ENCODE measurements around the gene DNAJC5.

Gene DNAJC5

DNA sequence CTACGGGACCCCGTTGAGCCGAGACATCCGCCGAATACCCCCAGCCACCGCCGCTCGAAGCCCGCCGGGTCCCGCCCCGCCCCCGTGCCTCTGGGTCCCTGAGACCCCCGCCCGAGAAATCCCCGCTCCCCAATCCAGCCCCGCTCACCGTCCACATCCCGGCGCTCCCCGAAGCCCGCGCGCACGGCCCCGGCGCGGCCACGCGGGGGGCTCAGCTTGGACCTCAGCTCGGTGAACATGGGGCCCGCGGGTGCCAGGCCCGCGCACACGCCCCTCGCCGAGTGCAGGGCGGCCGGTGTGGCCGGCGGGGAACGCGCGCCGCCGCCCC lies 84.3 kb downstream of the DNAJC5 start:
- H3K27me3 ChIP-seq (ENCODE audit: control insufficient read depth, insufficient read depth, low read length): no peaks in the 10 kb centered on the region
- no CpG with 5 or more reads among the region's 47 CpGs for WGBS (ENCODE audit: insufficient coverage, insufficient read length)
- peak overlapping the region; percentile 76 for H3K4me3 ChIP-seq (ENCODE audit: low read length)
- no peak for DNase-seq (ENCODE audit: low read depth, low spot score)
- H3K36me3 ChIP-seq (ENCODE audit: control insufficient read depth, insufficient read depth, low read length): no peaks in the 10 kb centered on the region
- no peaks in the 10 kb centered on the region for H3K9me3 ChIP-seq (ENCODE audit: control insufficient read depth, insufficient read depth, low read length)
- no peak overlapping the region for H3K27ac ChIP-seq (ENCODE audit: low read length)
- peaks cover 5% of the 10 kb centered on the region; the same call in 1 of the 2 replicates for H3K4me1 ChIP-seq (ENCODE audit: control insufficient read depth, insufficient read depth, low read length)

- H3K36me3 ChIP-seq (ENCODE audit: control insufficient read depth, insufficient read depth, low read length): no peaks in the 10 kb centered on the region; the same call in 1 of the 2 replicates
- WGBS (ENCODE audit: insufficient coverage, insufficient read length): no CpG with 5 or more reads among the region's 52 CpGs
- DNase-seq (ENCODE audit: low read depth, low spot score): no peak
- peak within 1 kb of the TSS; percentile 76 for H3K4me3 ChIP-seq (ENCODE audit: low read length)
- no peak within 1 kb of the TSS for H3K27ac ChIP-seq (ENCODE audit: low read length)
- H3K4me1 ChIP-seq (ENCODE audit: control insufficient read depth, insufficient read depth, low read length): peaks cover 5% of the 10 kb centered on the region; the same call in 1 of the 2 replicates
- no peaks in the 10 kb centered on the region for H3K9me3 ChIP-seq (ENCODE audit: control insufficient read depth, insufficient read depth, low read length)
- no peaks in the 10 kb centered on the region for H3K27me3 ChIP-seq (ENCODE audit: control insufficient read depth, insufficient read depth, low read length)
Measured at GRCh38 chr20:63979557-63980316, 84.8 kb downstream of the DNAJC5 start, which contains the start of gene SAMD10. Gene SAMD10 (minus strand): TSS chr20:63979642. CDS start chr20:63979467, 175 bp downstream.

- no peak overlapping the region for H3K27ac ChIP-seq (ENCODE audit: low read length)
- DNase-seq (ENCODE audit: low read depth, low spot score): no peak
- no peaks in the 10 kb centered on the region for H3K9me3 ChIP-seq (ENCODE audit: control insufficient read depth, insufficient read depth, low read length)
- no peaks in the 10 kb centered on the region for H3K27me3 ChIP-seq (ENCODE audit: control insufficient read depth, insufficient read depth, low read length)
- H3K4me1 ChIP-seq (ENCODE audit: control insufficient read depth, insufficient read depth, low read length): peaks cover 5% of the 10 kb centered on the region; the same call in 1 of the 2 replicates
- H3K4me3 ChIP-seq (ENCODE audit: low read length): no peak overlapping the region; the same call in 1 of the 2 replicates
- WGBS (ENCODE audit: insufficient coverage, insufficient read length): no CpG with 5 or more reads among the region's 15 CpGs
- no peaks in the 10 kb centered on the region; the same call in 1 of the 2 replicates for H3K36me3 ChIP-seq (ENCODE audit: control insufficient read depth, insufficient read depth, low read length)
Measured at GRCh38 chr20:63980317-63980805, 85.4 kb downstream of the DNAJC5 start.

DNA sequence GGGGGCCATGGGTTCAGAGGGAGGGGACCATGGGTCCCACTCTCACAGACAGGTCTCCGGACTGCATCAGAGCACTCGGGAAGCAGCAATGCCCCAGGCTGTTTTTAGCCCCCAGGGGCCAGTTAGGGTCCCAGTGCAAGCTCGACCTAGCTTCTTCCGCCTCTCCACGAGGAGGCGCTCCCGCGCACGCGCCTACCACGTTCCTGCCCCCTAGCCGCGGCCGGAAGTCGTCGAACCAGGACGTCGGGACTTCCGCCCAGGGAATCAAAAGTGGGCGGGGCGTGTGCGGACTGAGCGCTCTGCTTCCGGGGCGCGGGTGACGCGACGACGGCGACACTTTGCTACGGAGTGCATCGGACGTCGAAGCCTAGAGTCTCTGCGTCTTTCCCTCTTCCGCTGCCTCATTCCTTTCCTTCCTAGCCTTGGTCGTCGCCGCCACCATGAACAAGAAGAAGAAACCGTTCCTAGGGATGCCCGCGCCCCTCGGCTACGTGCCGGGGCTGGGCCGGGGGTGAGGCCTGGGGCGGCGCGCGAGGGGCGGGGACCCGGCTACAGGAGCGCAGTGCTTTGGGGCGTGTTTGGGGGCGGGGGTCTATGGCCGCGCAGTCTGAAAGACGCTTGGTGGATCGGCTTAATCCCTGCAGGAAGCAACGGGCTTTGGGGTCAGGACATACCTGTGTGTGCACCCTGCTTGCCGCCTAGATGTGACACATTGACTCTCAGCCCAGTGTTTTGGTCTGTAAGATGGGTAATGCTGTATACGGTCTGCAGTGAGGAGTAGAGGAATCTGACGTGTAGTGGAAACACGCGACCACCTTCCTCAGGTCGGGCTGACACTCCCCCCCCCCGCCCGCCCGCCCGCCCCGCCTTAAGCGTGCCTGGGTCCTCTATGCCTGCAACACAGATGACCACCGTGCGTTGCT lies 86.1 kb downstream of the DNAJC5 start, which contains the start of gene PRPF6:
Gene PRPF6, plus strand, starts transcription at position 327 of the 923 bp plus-strand sequence. Its CDS starts 114 bp downstream, at position 441.
- H3K9me3 ChIP-seq (ENCODE audit: control insufficient read depth, insufficient read depth, low read length): no peaks in the 10 kb centered on the region
- H3K27ac ChIP-seq (ENCODE audit: low read length): no peak within 1 kb of the TSS
- WGBS (ENCODE audit: insufficient coverage, insufficient read length): no CpG with 5 or more reads among the region's 75 CpGs
- H3K4me1 ChIP-seq (ENCODE audit: control insufficient read depth, insufficient read depth, low read length): peaks cover 5% of the 10 kb centered on the region; the same call in 1 of the 2 replicates
- peak within 1 kb of the TSS; percentile 89; the same call in 1 of the 2 replicates for H3K4me3 ChIP-seq (ENCODE audit: low read length)
- H3K36me3 ChIP-seq (ENCODE audit: control insufficient read depth, insufficient read depth, low read length): peaks cover 3% of the 10 kb centered on the region; the same call in 1 of the 2 replicates
- no peaks in the 10 kb centered on the region for H3K27me3 ChIP-seq (ENCODE audit: control insufficient read depth, insufficient read depth, low read length)
- peak; percentile 88 for DNase-seq (ENCODE audit: low read depth, low spot score)

- WGBS (ENCODE audit: insufficient coverage, insufficient read length): no CpG with 5 or more reads among the region's 14 CpGs
- Histone ChIP-seq H3K9me3 (ENCODE audit: control insufficient read depth, insufficient read depth, low read length) (no peaks in the 10 kb centered on the region), H3K36me3 (ENCODE audit: control insufficient read depth, insufficient read depth, low read length) (peaks cover 3% of the 10 kb centered on the region; the same call in 1 of the 2 replicates), H3K27me3 (ENCODE audit: control insufficient read depth, insufficient read depth, low read length) (no peaks in the 10 kb centered on the region), H3K4me1 (ENCODE audit: control insufficient read depth, insufficient read depth, low read length) (peaks cover 5% of the 10 kb centered on the region; the same call in 1 of the 2 replicates), H3K4me3 (ENCODE audit: low read length) (no peak overlapping the region), H3K27ac (ENCODE audit: low read length) (no peak overlapping the region)
- no peak for DNase-seq (ENCODE audit: low read depth, low spot score)
Measured at GRCh38 chr20:63982937-63983336, 88.0 kb downstream of the DNAJC5 start.

Measured in iPS DF 6.9 (cell line).